HepG2 (cell line): ENCODE data around the gene SUCLG2. TPM values are rescaled to one million over a fixed set of nuclear protein-coding genes. Genes with fewer than 3 reads are reported as not detected.

Source experiments
- ATAC-seq: fragments of 200-7000 bp; cut with Tn5 transposase; 3 replicates; pipeline ENCODE4 v1.9.1; 2020; ENCODE audit warnings: mild to moderate bottlenecking, moderate library complexity
- BruUV-seq: library from RNA; stranded (reverse); fragments of 400-500 nt; replicated peaks from 2 replicates; lab custom pipeline; 2021; lab: Mats Ljungman, UMichigan
- CTCF ChIA-PET: fragments of 300-600 bp; formaldehyde crosslinking; extraction: SDS; loops from one replicate; lab custom pipeline; 2021; ENCODE audit warnings: low total read pairs, inconsistent platforms, low intra/inter-chr PET ratio; lab: Yijun Ruan, JAX
- POLR2A ChIA-PET: fragments of 350-600 bp; sonication (Branson Sonifier 250); formaldehyde crosslinking; loops from one replicate; lab custom pipeline; 2020; ENCODE audit warnings: antibody characterized with exemption, inconsistent platforms; lab: Yijun Ruan, JAX
- DNase-seq: peaks from one replicate; pipeline ENCODE4 v3.0.0-alpha.2; 2015; ENCODE audit warnings: low spot score
- FAIRE-seq: peaks from 3 replicates; lab custom pipeline; 2011; peaks lifted over from hg19 to GRCh38; lab: Jason Lieb, UNC
- H2AFZ ChIP-seq: one replicate; pipeline ENCODE4 v1.6.1; 2011; ENCODE audit warnings: low read length, inconsistent platforms
- H3K27ac ChIP-seq: fragments of 300-600 bp; 3 replicates; pipeline ENCODE4 v1.8.0; 2011; ENCODE audit warnings: mixed run types, mild to moderate bottlenecking, mixed read lengths, low read length, inconsistent platforms; ENCODE audit not compliant: insufficient read depth; ENCODE audit errors: extremely low read length
- H3K27me3 ChIP-seq, 2 experiments: fragments of 200-600 bp in 1 of 2; 2 replicates in 1 of 2; 3 replicates in 1 of 2; pipeline versions ENCODE4 v1.6.0 to v1.8.0; 2011; ENCODE audit warnings: low read length in 2 of 2, mild to moderate bottlenecking in 2 of 2, moderate library complexity in 2 of 2, inconsistent platforms in 1 of 2; ENCODE audit not compliant: insufficient read depth in 2 of 2, control insufficient read depth in 1 of 2
- H3K36me3 ChIP-seq, 2 experiments: fragments of 200-600 bp in 1 of 2; replicated peaks in 1 of 2; 2 replicates in 1 of 2; 3 replicates in 1 of 2; pipeline versions ENCODE4 v1.5.1 to v1.8.0; 2011; ENCODE audit warnings: low read length in 2 of 2, inconsistent platforms in 1 of 2; ENCODE audit not compliant: insufficient read depth in 2 of 2, control insufficient read depth in 1 of 2
- H3K4me1 ChIP-seq: 2 replicates; pipeline ENCODE4 v1.5.1; 2012; ENCODE audit warnings: low read length, inconsistent platforms; ENCODE audit not compliant: insufficient read depth
- H3K4me2 ChIP-seq: 2 replicates; pipeline ENCODE4 v1.6.0; 2011; ENCODE audit warnings: low read depth, low read length, inconsistent platforms
- H3K4me3 ChIP-seq, 3 experiments: fragments of 200-600 bp in 1 of 3; sonication (generic), shearing (Covaris generic) in 1 of 3; replicated peaks in 1 of 3; 2 replicates each; pipeline ENCODE4 v1.5.1; 2011 to 2016; ENCODE audit warnings: low read length in 3 of 3, inconsistent platforms in 2 of 3, low read depth in 2 of 3, mild to moderate bottlenecking in 2 of 3, control low read depth in 1 of 3, mixed read lengths in 1 of 3; ENCODE audit not compliant: insufficient read depth in 1 of 3
- H3K79me2 ChIP-seq: one replicate; pipeline ENCODE4 v1.6.1; 2011; ENCODE audit warnings: low read length, inconsistent platforms; ENCODE audit not compliant: insufficient read depth
- H3K9ac ChIP-seq: 2 replicates; pipeline ENCODE4 v1.6.0; 2011; ENCODE audit warnings: mild to moderate bottlenecking, low read depth, low read length, inconsistent platforms; ENCODE audit not compliant: insufficient read depth
- H3K9me3 ChIP-seq: 2 replicates; pipeline ENCODE4 v1.5.1; 2012; ENCODE audit warnings: mild to moderate bottlenecking, low read length
- H4K20me1 ChIP-seq: 2 replicates; pipeline ENCODE4 v1.6.0; 2011; ENCODE audit warnings: inconsistent platforms, mild to moderate bottlenecking, low read length, moderate library complexity; ENCODE audit not compliant: insufficient read depth
- NFE2 ChIP-seq: sonication (generic); formaldehyde crosslinking; IDR thresholded peaks from 2 replicates; pipeline ENCODE4 v1.4.0; 2020; ENCODE audit warnings: missing genetic modification reagents
- REL ChIP-seq: sonication (generic); formaldehyde crosslinking; conservative IDR thresholded peaks from 2 replicates; pipeline ENCODE4 v1.8.0; 2022; ENCODE audit warnings: mild to moderate bottlenecking, missing genetic modification reagents, moderate library complexity
- RFX5 ChIP-seq: IDR thresholded peaks from 2 replicates; pipeline ENCODE4 v1.6.1; 2011; ENCODE audit warnings: low read depth, low read length, improper control_type of control experiment
- TARDBP ChIP-seq: sonication (generic); formaldehyde crosslinking; IDR thresholded peaks from 2 replicates; pipeline ENCODE4 v1.8.0; 2022; ENCODE audit warnings: mild to moderate bottlenecking, missing genetic modification reagents
- ZHX1 ChIP-seq: sonication (generic); formaldehyde crosslinking; IDR thresholded peaks from 2 replicates; pipeline ENCODE4 v1.8.1; 2022; ENCODE audit warnings: low read depth, mild to moderate bottlenecking, missing genetic modification reagents
- ZNF878 ChIP-seq: sonication (generic); formaldehyde crosslinking; IDR thresholded peaks from 2 replicates; pipeline ENCODE4 v1.8.1; 2023; ENCODE audit warnings: mild to moderate bottlenecking, missing genetic modification reagents, moderate library complexity
- ZNF883 ChIP-seq: sonication (generic); formaldehyde crosslinking; IDR thresholded peaks from 2 replicates; pipeline ENCODE4 v1.5.1; 2020; ENCODE audit warnings: mild to moderate bottlenecking, missing genetic modification reagents; ENCODE audit errors: not compliant biosample characterization
- ZSCAN20 ChIP-seq: sonication (generic); formaldehyde crosslinking; IDR thresholded peaks from 2 replicates; pipeline ENCODE4 v1.4.0; 2020; ENCODE audit warnings: missing genetic modification reagents, mild to moderate bottlenecking, borderline replicate concordance
- in situ Hi-C: cut with HindIII; loops from 2 replicates; pipeline ENCODE4 v1.10.0; 2017; ENCODE audit warnings: low pct_unique_long_range_greater_than_20kb; ENCODE audit not compliant: extremely low pct_ligation_motif_present
- intact Hi-C: fragments of 100-400 bp; cut with micrococcal nuclease; formaldehyde crosslinking; loops from one replicate; pipeline ENCODE4 v1.10.0; 2022; ENCODE audit not compliant: unreplicated experiment
- polyA plus RNA-seq, 8 experiments: library from polyadenylated mRNA; depleted of rRNA in 3 of 8; stranded (reverse) in 7 of 8; unstranded in 1 of 8; fragments of >200 nt; fragmentation: Illumina TruSeq in 4 of 8; extraction: Trizol in 4 of 8; gene quantifications; 2 replicates each; pipeline versions ENCODE4 v1.2.1 to v1.2.3, GENCODE V29; 2011 to 2016; ENCODE audit warnings: low read depth in 4 of 8, missing spikeins in 1 of 8, mixed read lengths in 1 of 8; ENCODE audit not compliant: insufficient read depth in 1 of 8
- total RNA-seq, 5 experiments: library from RNA; depleted of rRNA; stranded (reverse); fragments of >200 nt; fragmentation: Illumina TruSeq; extraction: Trizol; gene quantifications; 2 replicates each; pipeline ENCODE4 v1.2.3, GENCODE V29; 2016; ENCODE audit warnings: low read depth in 1 of 5
- TF ChIP-seq, protein P1 (sequence below): sonication (generic); formaldehyde crosslinking; IDR thresholded peaks from 2 replicates; pipeline ENCODE4 v1.8.1; 2023; ENCODE audit warnings: mild to moderate bottlenecking, missing genetic modification reagents
- TF ChIP-seq, protein P2 (sequence below): sonication (generic); formaldehyde crosslinking; IDR thresholded peaks from 2 replicates; pipeline ENCODE4 v1.4.0; 2020; ENCODE audit warnings: missing genetic modification reagents, mild to moderate bottlenecking, borderline replicate concordance
- TF ChIP-seq, protein P3 (sequence below): sonication (generic); formaldehyde crosslinking; IDR thresholded peaks from 2 replicates; pipeline ENCODE4; 2020; ENCODE audit warnings: missing genetic modification reagents, mild to moderate bottlenecking, borderline replicate concordance
- TF ChIP-seq, protein P4 (sequence below): sonication (generic); formaldehyde crosslinking; IDR thresholded peaks from 2 replicates; pipeline ENCODE4 v1.9.0; 2022; ENCODE audit warnings: missing genetic modification reagents, mild to moderate bottlenecking, borderline replicate concordance

The SUCLG2 gene
- total and polyA plus RNA-seq, 2 of the 13 experiments (the other 11 are each of a cell fraction or from before 2014, with no cell fraction given), result 21.4 to 64.9 TPM

GRCh38 chr3:67534594-67534993 lies 119.8 kb downstream of the SUCLG2 start:
- ChIA-PET POLR2A (no interaction called here), CTCF (no interaction called here)
- Histone ChIP-seq H3K27ac (no peak overlapping the region), H3K9me3 (no peaks in the 10 kb centered on the region), H3K27me3 (no peaks in the 10 kb centered on the region), H3K4me1 (peaks cover 7% of the 10 kb centered on the region), H3K4me3 (no peak overlapping the region), H3K36me3 (no peaks in the 10 kb centered on the region), H4K20me1 (no peaks in the 10 kb centered on the region), H2AFZ (no peak overlapping the region), H3K4me2 (no peak overlapping the region), H3K9ac (no peak overlapping the region), H3K79me2 (no peaks in the 10 kb centered on the region)
- BruUV-seq, result no TSS peak
- no peak for FAIRE-seq
- intact Hi-C loops (no loop called here), in situ Hi-C loops (no loop called here)
- DNase-seq, result no peak
- no peak for ATAC-seq
- TF ChIP-seq TARDBP (CRISPR knock-in tag), result no peak
- TF ChIP-seq ZSCAN20 (CRISPR knock-in tag), result no peak
- TF ChIP-seq, protein P1, sequence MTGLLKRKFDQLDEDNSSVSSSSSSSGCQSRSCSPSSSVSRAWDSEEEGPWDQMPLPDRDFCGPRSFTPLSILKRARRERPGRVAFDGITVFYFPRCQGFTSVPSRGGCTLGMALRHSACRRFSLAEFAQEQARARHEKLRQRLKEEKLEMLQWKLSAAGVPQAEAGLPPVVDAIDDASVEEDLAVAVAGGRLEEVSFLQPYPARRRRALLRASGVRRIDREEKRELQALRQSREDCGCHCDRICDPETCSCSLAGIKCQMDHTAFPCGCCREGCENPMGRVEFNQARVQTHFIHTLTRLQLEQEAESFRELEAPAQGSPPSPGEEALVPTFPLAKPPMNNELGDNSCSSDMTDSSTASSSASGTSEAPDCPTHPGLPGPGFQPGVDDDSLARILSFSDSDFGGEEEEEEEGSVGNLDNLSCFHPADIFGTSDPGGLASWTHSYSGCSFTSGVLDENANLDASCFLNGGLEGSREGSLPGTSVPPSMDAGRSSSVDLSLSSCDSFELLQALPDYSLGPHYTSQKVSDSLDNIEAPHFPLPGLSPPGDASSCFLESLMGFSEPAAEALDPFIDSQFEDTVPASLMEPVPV (CRISPR knock-in tag), result no peak
- no peak for TF ChIP-seq ZNF878 (CRISPR knock-in tag)
- no peak for TF ChIP-seq NFE2 (CRISPR knock-in tag)
- TF ChIP-seq REL, result no peak
- TF ChIP-seq, protein P2, sequence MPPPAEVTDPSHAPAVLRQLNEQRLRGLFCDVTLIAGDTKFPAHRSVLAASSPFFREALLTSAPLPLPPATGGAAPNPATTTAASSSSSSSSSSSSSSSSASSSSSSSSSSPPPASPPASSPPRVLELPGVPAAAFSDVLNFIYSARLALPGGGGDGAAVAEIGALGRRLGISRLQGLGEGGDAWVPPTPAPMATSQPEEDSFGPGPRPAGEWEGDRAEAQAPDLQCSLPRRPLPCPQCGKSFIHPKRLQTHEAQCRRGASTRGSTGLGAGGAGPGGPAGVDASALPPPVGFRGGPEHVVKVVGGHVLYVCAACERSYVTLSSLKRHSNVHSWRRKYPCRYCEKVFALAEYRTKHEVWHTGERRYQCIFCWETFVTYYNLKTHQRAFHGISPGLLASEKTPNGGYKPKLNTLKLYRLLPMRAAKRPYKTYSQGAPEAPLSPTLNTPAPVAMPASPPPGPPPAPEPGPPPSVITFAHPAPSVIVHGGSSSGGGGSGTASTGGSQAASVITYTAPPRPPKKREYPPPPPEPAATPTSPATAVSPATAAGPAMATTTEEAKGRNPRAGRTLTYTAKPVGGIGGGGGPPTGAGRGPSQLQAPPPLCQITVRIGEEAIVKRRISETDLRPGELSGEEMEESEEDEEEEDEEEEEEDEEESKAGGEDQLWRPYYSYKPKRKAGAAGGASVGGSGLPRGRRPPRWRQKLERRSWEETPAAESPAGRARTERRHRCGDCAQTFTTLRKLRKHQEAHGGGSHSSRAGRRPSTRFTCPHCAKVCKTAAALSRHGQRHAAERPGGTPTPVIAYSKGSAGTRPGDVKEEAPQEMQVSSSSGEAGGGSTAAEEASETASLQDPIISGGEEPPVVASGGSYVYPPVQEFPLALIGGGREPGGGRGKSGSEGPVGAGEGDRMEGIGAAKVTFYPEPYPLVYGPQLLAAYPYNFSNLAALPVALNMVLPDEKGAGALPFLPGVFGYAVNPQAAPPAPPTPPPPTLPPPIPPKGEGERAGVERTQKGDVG (CRISPR knock-in tag), result no peak
- no peak for TF ChIP-seq ZHX1 (CRISPR knock-in tag)
- no peak for TF ChIP-seq RFX5
- no peak for TF ChIP-seq ZNF883 (CRISPR knock-in tag)
- TF ChIP-seq, protein P3, sequence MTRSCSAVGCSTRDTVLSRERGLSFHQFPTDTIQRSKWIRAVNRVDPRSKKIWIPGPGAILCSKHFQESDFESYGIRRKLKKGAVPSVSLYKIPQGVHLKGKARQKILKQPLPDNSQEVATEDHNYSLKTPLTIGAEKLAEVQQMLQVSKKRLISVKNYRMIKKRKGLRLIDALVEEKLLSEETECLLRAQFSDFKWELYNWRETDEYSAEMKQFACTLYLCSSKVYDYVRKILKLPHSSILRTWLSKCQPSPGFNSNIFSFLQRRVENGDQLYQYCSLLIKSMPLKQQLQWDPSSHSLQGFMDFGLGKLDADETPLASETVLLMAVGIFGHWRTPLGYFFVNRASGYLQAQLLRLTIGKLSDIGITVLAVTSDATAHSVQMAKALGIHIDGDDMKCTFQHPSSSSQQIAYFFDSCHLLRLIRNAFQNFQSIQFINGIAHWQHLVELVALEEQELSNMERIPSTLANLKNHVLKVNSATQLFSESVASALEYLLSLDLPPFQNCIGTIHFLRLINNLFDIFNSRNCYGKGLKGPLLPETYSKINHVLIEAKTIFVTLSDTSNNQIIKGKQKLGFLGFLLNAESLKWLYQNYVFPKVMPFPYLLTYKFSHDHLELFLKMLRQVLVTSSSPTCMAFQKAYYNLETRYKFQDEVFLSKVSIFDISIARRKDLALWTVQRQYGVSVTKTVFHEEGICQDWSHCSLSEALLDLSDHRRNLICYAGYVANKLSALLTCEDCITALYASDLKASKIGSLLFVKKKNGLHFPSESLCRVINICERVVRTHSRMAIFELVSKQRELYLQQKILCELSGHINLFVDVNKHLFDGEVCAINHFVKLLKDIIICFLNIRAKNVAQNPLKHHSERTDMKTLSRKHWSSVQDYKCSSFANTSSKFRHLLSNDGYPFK (CRISPR knock-in tag), result no peak
- TF ChIP-seq, protein P4, sequence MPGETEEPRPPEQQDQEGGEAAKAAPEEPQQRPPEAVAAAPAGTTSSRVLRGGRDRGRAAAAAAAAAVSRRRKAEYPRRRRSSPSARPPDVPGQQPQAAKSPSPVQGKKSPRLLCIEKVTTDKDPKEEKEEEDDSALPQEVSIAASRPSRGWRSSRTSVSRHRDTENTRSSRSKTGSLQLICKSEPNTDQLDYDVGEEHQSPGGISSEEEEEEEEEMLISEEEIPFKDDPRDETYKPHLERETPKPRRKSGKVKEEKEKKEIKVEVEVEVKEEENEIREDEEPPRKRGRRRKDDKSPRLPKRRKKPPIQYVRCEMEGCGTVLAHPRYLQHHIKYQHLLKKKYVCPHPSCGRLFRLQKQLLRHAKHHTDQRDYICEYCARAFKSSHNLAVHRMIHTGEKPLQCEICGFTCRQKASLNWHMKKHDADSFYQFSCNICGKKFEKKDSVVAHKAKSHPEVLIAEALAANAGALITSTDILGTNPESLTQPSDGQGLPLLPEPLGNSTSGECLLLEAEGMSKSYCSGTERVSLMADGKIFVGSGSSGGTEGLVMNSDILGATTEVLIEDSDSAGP (CRISPR knock-in tag), result no peak
